H1 (cell line): ENCODE results near the gene ZNF681. TPM values are rescaled to one million over a fixed set of nuclear protein-coding genes. Genes with fewer than 3 reads are reported as not detected.

Experiments
- CTCF ChIA-PET: fragments of 300-600 bp; sonication (Branson Sonifier 250); formaldehyde crosslinking; loops from one replicate; lab custom pipeline; 2021; ENCODE audit not compliant: partially characterized antibody; lab: Charles Lee
- POLR2A ChIA-PET: fragments of 300-600 bp; sonication (Branson Sonifier 250); formaldehyde crosslinking; loops from one replicate; lab custom pipeline; 2021; ENCODE audit warnings: inconsistent platforms; ENCODE audit not compliant: partially characterized antibody; lab: Charles Lee
- DNase-seq, 2 experiments: peaks; one replicate each; pipeline versions ENCODE4 v3.0.0 to v3.0.0-alpha.2; 2010 to 2022; ENCODE audit warnings: low spot score in 2 of 2, low read depth in 1 of 2, mixed read lengths in 1 of 2
- FAIRE-seq: peaks from 2 replicates; lab custom pipeline; 2011; peaks lifted over from hg19 to GRCh38; lab: Jason Lieb, UNC
- H2AFZ ChIP-seq: 2 replicates; pipeline ENCODE4 v1.8.1; 2012; ENCODE audit warnings: low read length, inconsistent platforms
- H2AK5ac ChIP-seq: 2 replicates; pipeline ENCODE4 v1.6.1; 2013; ENCODE audit warnings: low read depth, low read length
- H2BK120ac ChIP-seq: replicated peaks from 2 replicates; pipeline ENCODE3; 2013; ENCODE audit warnings: low read depth, low read length, inconsistent platforms
- H2BK12ac ChIP-seq: 2 replicates; pipeline ENCODE4 v1.6.1; 2013; ENCODE audit warnings: low read depth, low read length
- H2BK15ac ChIP-seq: 2 replicates; pipeline ENCODE4 v1.6.1; 2013; ENCODE audit warnings: low read length
- H2BK20ac ChIP-seq: 2 replicates; pipeline ENCODE4 v1.6.1; 2013; ENCODE audit warnings: low read length
- H2BK5ac ChIP-seq: 2 replicates; pipeline ENCODE4 v1.6.1; 2013; ENCODE audit warnings: low read depth, low read length
- H3K14ac ChIP-seq: 2 replicates; pipeline ENCODE4 v1.6.1; 2013; ENCODE audit warnings: inconsistent platforms; ENCODE audit not compliant: insufficient read length
- H3K18ac ChIP-seq: 2 replicates; pipeline ENCODE4 v1.6.1; 2013; ENCODE audit warnings: low read length; ENCODE audit errors: extremely low read depth
- H3K23ac ChIP-seq: 2 replicates; pipeline ENCODE4 v1.6.1; 2013; ENCODE audit warnings: inconsistent platforms; ENCODE audit not compliant: insufficient read length
- H3K23me2 ChIP-seq: 2 replicates; pipeline ENCODE4 v1.6.1; 2013; ENCODE audit warnings: low read depth, low read length
- H3K27ac ChIP-seq: 2 replicates; pipeline ENCODE4 v1.6.1; 2011; ENCODE audit warnings: low read depth, low read length, inconsistent platforms
- H3K27me3 ChIP-seq, 4 experiments: replicated peaks in 1 of 4; 1 replicate in 1 of 4; 2 replicates in 3 of 4; pipeline versions ENCODE4 v1.6.1 to v1.8.1; 2011 to 2013; ENCODE audit warnings: low read length in 3 of 4, mild to moderate bottlenecking in 3 of 4, inconsistent platforms in 2 of 4, mixed read lengths in 2 of 4, moderate library complexity in 1 of 4; ENCODE audit not compliant: control insufficient read depth in 3 of 4, insufficient read depth in 3 of 4; ENCODE audit errors: extremely low read depth in 1 of 4
- H3K36me3 ChIP-seq, 4 experiments: 2 replicates each; pipeline versions ENCODE4 v1.6.1 to v1.8.1; 2011 to 2013; ENCODE audit warnings: mild to moderate bottlenecking in 4 of 4, low read length in 3 of 4, moderate library complexity in 2 of 4, control low read depth in 1 of 4, inconsistent platforms in 1 of 4; ENCODE audit not compliant: insufficient read depth in 4 of 4, control insufficient read depth in 2 of 4
- H3K4ac ChIP-seq: replicated peaks from 2 replicates; pipeline ENCODE3; 2013; ENCODE audit warnings: low read length, low read depth, mixed read lengths, inconsistent platforms; ENCODE audit not compliant: insufficient read length
- H3K4me1 ChIP-seq, 4 experiments: replicated peaks in 1 of 4; 1 replicate in 1 of 4; 2 replicates in 3 of 4; pipeline versions ENCODE4 v1.6.1 to v1.8.1; 2011 to 2013; ENCODE audit warnings: low read length in 3 of 4, inconsistent platforms in 2 of 4, mixed read lengths in 1 of 4; ENCODE audit not compliant: insufficient read depth in 4 of 4, control insufficient read depth in 3 of 4
- H3K4me2 ChIP-seq, 2 experiments: 2 replicates each; pipeline versions ENCODE4 v1.6.1 to v1.8.1; 2011 to 2013; ENCODE audit warnings: low read depth in 2 of 2, low read length in 2 of 2, control low read depth in 1 of 2, inconsistent platforms in 1 of 2, mild to moderate bottlenecking in 1 of 2; ENCODE audit not compliant: insufficient read depth in 1 of 2
- H3K4me3 ChIP-seq, 4 experiments: fragments of 200-600, 300-600 bp in 1 of 4; sonication (generic), shearing (Covaris generic), sonication (Bioruptor Twin) in 1 of 4; 2 replicates each; pipeline versions ENCODE4 v1.5.1 to v1.8.1; 2011 to 2016; ENCODE audit warnings: low read length in 4 of 4, low read depth in 3 of 4, control low read depth in 2 of 4, inconsistent platforms in 2 of 4, mild to moderate bottlenecking in 2 of 4, mixed read lengths in 1 of 4, moderate library complexity in 1 of 4; ENCODE audit not compliant: insufficient read depth in 2 of 4; ENCODE audit errors: extremely low read depth in 1 of 4
- H3K56ac ChIP-seq: replicated peaks from 2 replicates; pipeline ENCODE3; 2013; ENCODE audit warnings: low read depth, mild to moderate bottlenecking, mixed read lengths, low read length, inconsistent platforms; ENCODE audit not compliant: insufficient read length
- H3K79me1 ChIP-seq: 2 replicates; pipeline ENCODE4 v1.6.1; 2013; ENCODE audit warnings: low read depth, low read length, control low read depth
- H3K79me2 ChIP-seq, 2 experiments: 2 replicates each; pipeline versions ENCODE4 v1.6.1 to v1.8.1; 2012 to 2013; ENCODE audit warnings: low read length in 2 of 2, mild to moderate bottlenecking in 2 of 2, inconsistent platforms in 1 of 2; ENCODE audit not compliant: insufficient read depth in 2 of 2, control insufficient read depth in 1 of 2
- H3K9ac ChIP-seq, 4 experiments: replicated peaks in 1 of 4; 1 replicate in 1 of 4; 2 replicates in 3 of 4; pipeline versions ENCODE4 v1.6.1 to v1.8.1; 2011 to 2013; ENCODE audit warnings: low read depth in 3 of 4, low read length in 3 of 4, control low read depth in 2 of 4, mild to moderate bottlenecking in 2 of 4, moderate library complexity in 2 of 4, inconsistent platforms in 1 of 4; ENCODE audit errors: extremely low read depth in 1 of 4
- H3K9me3 ChIP-seq, 2 experiments: 2 replicates each; pipeline versions ENCODE4 v1.6.1 to v1.8.1; 2012 to 2013; ENCODE audit warnings: mild to moderate bottlenecking in 2 of 2, moderate library complexity in 2 of 2, control low read depth in 1 of 2, inconsistent platforms in 1 of 2, low read depth in 1 of 2, low read length in 1 of 2, mixed read lengths in 1 of 2; ENCODE audit not compliant: insufficient read depth in 2 of 2
- H4K20me1 ChIP-seq, 2 experiments: replicated peaks in 1 of 2; 2 replicates each; pipeline versions ENCODE3 to v1.8.1; 2011 to 2013; ENCODE audit warnings: inconsistent platforms in 2 of 2, low read length in 2 of 2, mild to moderate bottlenecking in 1 of 2; ENCODE audit not compliant: insufficient read depth in 2 of 2, control insufficient read depth in 1 of 2
- H4K5ac ChIP-seq: 2 replicates; pipeline ENCODE4 v1.6.1; 2013; ENCODE audit warnings: low read length, low read depth, mixed read lengths, inconsistent platforms; ENCODE audit not compliant: insufficient read length
- H4K8ac ChIP-seq: 2 replicates; pipeline ENCODE4 v1.8.0; 2013; ENCODE audit warnings: mild to moderate bottlenecking, moderate library complexity, low read length, inconsistent platforms; ENCODE audit not compliant: insufficient read depth; ENCODE audit errors: extremely low read depth
- H4K91ac ChIP-seq: replicated peaks from 2 replicates; pipeline ENCODE3; 2013; ENCODE audit warnings: low read length, mixed read lengths, inconsistent platforms; ENCODE audit not compliant: insufficient read length
- FOSL1 ChIP-seq: IDR thresholded peaks from 2 replicates; pipeline ENCODE4 v1.6.1; 2011; ENCODE audit warnings: mild to moderate bottlenecking, low read depth, low read length, moderate library complexity; ENCODE audit not compliant: insufficient read depth
- SP2 ChIP-seq: IDR thresholded peaks from 2 replicates; pipeline ENCODE4 v1.6.1; 2012; ENCODE audit warnings: mild to moderate bottlenecking, low read length, inconsistent platforms
- TBP ChIP-seq: IDR thresholded peaks from 2 replicates; pipeline ENCODE4 v1.6.1; 2011; ENCODE audit warnings: low read depth, low read length, improper control_type of control experiment
- polyA plus RNA-seq, 7 experiments: library from polyadenylated mRNA; depleted of rRNA in 3 of 7; stranded (reverse) in 5 of 7; unstranded in 2 of 7; fragments of >200 nt in 5 of 7; fragments of 200-250 nt in 2 of 7; gene quantifications; 1 replicate in 5 of 7; 2 replicates in 1 of 7; 4 replicates in 1 of 7; pipeline versions ENCODE4 v1.2.1 to v1.2.3, GENCODE V29; 2011 to 2013; ENCODE audit warnings: missing spikeins in 2 of 7, mixed read lengths in 2 of 7
- total RNA-seq: library from RNA; stranded (reverse); fragmentation: NEBNext Ultra II Directional; extraction: Animal tissue kit (Norgen Biotek cat#: 25700); gene quantifications from 2 replicates; pipeline ENCODE4 v1.2.1, GENCODE V29; 2021

The ZNF681 gene
- total and polyA plus RNA-seq, 2 of the 8 experiments (the other 6 are each of a cell fraction or from before 2014, with no cell fraction given), result 1.1 to 6.8 TPM

DNA sequence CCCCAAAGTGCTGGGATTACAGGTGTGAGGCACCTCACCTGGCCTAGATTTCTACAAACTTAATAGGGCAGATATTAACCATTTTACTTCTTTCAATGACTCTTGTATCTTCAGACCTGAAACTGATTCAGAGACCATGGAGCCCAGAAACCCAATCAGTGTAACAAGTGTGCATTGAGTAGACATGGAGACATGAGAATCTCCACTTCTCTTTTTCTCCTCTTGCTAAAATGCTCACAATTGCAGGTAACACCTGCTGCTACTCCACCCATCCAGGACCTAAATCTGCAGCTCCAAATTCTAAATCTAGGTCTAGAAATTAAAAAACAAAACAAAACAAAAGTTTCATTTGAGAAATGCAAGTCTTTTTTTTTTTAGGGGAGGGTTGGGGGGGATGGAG is 42.2 kb upstream of the ZNF681 start:
- CTCF ChIA-PET, result interaction anchor here (1.2 kb wide), 1 partner anchor 133 kb away, joined by 4 read pairs; no protein-coding TSS in a partner anchor
- H4K91ac ChIP-seq, result no peak overlapping the region
- no peaks in the 10 kb centered on the region for H3K23me2 ChIP-seq
- no peak for DNase-seq
- no peaks in the 10 kb centered on the region for H4K20me1 ChIP-seq
- H3K18ac ChIP-seq, result no peak overlapping the region
- H3K4ac ChIP-seq, result no peak overlapping the region
- no peak overlapping the region for H3K9ac ChIP-seq
- peaks cover 0 to 11% of the 10 kb centered on the region in 2 experiments; a peak in 3 of 4 replicates for H3K9me3 ChIP-seq
- H4K5ac ChIP-seq, result no peak overlapping the region
- H2BK12ac ChIP-seq, result no peak overlapping the region
- H3K27ac ChIP-seq, result no peak overlapping the region
- no peak overlapping the region for H3K23ac ChIP-seq
- no peaks in the 10 kb centered on the region for H3K4me1 ChIP-seq
- H2BK20ac ChIP-seq, result no peak overlapping the region
- H3K36me3 ChIP-seq, result no peaks in the 10 kb centered on the region
- H2BK120ac ChIP-seq, result no peak overlapping the region
- H3K14ac ChIP-seq, result no peak overlapping the region
- no peak overlapping the region for H4K8ac ChIP-seq
- no peak overlapping the region for H2AK5ac ChIP-seq
- no peak overlapping the region for H2AFZ ChIP-seq
- no peak overlapping the region for H2BK15ac ChIP-seq
- H3K79me2 ChIP-seq, result peaks cover 0 to 59% of the 10 kb centered on the region in 2 experiments; a peak in 2 of 4 replicates
- no peaks in the 10 kb centered on the region for H3K27me3 ChIP-seq
- TF ChIP-seq FOSL1 (no peak), TBP (no peak), SP2 (no peak)
- POLR2A ChIA-PET, result interaction anchor here (0.6 kb wide), 1 partner anchor 74 kb away, joined by 3 read pairs; no protein-coding TSS in a partner anchor
- no peak overlapping the region for H3K56ac ChIP-seq
- no peak overlapping the region for H3K4me2 ChIP-seq
- H2BK5ac ChIP-seq, result no peak overlapping the region
- no peak for FAIRE-seq
- no peak overlapping the region for H3K4me3 ChIP-seq
- no peaks in the 10 kb centered on the region for H3K79me1 ChIP-seq
